Mucosa of rectum (tissue), 2 donors: ENCODE results near the gene NRXN2.
"Not testable (repeated sequence)": the region's sequence is repeated elsewhere in the genome, so short reads cannot be mapped to it uniquely, and the experiment has no call there.

Experiments used
- H3K27ac ChIP-seq, 2 donors: one replicate each; pipeline ENCODE4 v1.7.0; 2013; ENCODE audit warnings: inconsistent platforms in 2 of 2, low read depth in 2 of 2, low read length in 2 of 2
- H3K27me3 ChIP-seq, 2 donors: one replicate each; pipeline ENCODE4 v1.7.0; 2013; ENCODE audit warnings: low read length in 2 of 2; ENCODE audit not compliant: control insufficient read depth in 2 of 2, insufficient read depth in 2 of 2
- H3K36me3 ChIP-seq, 2 donors: one replicate each; pipeline ENCODE4 v1.7.0; 2013; ENCODE audit warnings: low read length in 2 of 2; ENCODE audit not compliant: control insufficient read depth in 2 of 2, insufficient read depth in 2 of 2
- H3K4me1 ChIP-seq, 2 donors: one replicate each; pipeline ENCODE4 v1.7.0; 2013; ENCODE audit warnings: low read length in 2 of 2, mild to moderate bottlenecking in 1 of 2; ENCODE audit not compliant: control insufficient read depth in 2 of 2, insufficient read depth in 2 of 2
- H3K4me3 ChIP-seq, 2 donors: one replicate each; pipeline ENCODE4 v1.7.0; 2013; ENCODE audit warnings: low read length in 2 of 2
- H3K9ac ChIP-seq, 2 donors: one replicate each; pipeline ENCODE4 v1.7.0; 2013; ENCODE audit warnings: low read length in 2 of 2, low read depth in 1 of 2, mild to moderate bottlenecking in 1 of 2
- H3K9me3 ChIP-seq, 2 donors: one replicate each; pipeline ENCODE4 v1.7.0; 2013; ENCODE audit warnings: low read length in 2 of 2; ENCODE audit not compliant: control insufficient read depth in 2 of 2
- donor health status: healthy.
- donor health status: Normal muscosa, but diverticular disease.

NRXN2 gene

DNA sequence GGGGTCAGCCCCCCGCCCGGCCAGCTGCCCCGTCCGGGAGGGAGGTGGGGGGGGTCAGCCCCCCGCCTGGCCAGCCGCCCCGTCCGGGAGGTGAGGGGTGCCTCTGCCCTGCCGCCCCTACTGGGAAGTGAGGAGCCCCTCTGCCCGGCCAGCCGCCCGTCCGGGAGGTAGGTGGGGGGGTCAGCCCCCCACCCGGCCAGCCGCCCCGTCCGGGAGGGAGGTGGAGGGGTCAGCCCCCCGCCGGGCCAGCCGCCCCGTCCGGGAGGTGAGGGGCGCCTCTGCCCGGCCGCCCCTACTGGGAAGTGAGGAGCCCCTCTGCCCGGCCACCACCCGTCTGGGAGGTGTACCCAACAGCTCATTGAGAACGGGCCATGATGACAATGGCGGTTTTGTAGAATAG lies 21.0 kb downstream of the NRXN2 start:
- H3K27ac ChIP-seq, H3K9me3 ChIP-seq, H3K9ac ChIP-seq, H3K36me3 ChIP-seq, H3K4me3 ChIP-seq, H3K4me1 ChIP-seq: not testable (repeated sequence)
- peaks cover 15 to 24% of the 10 kb centered on the region in 2 donors for H3K27me3 ChIP-seq

DNA sequence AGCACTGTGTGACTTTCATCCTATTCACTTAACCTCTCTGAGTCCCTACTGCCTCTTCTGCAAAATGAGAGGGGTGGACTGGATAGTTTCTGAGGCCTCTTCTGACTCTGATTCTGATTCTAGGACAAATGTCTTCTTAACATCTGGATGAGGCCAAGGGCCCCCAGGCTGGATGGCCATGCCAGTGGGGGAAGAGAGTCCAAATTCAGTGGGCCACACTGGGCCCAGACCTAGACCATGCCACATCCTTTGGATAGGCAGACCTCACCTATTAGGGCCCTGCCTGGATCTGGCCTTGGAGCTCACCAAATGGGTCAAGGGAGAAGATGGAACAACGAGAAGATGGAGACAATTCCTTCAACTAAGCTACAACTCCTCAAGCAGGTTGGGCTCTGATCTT lies 24.6 kb downstream of the NRXN2 start:
- Histone ChIP-seq H3K27ac (no peak overlapping the region), H3K27me3 (peaks cover 9 to 14% of the 10 kb centered on the region in 2 donors), H3K4me1 (no peaks in the 10 kb centered on the region), H3K4me3 (no peak overlapping the region), H3K9ac (no peak overlapping the region), H3K36me3 (no peaks in the 10 kb centered on the region), H3K9me3 (no peaks in the 10 kb centered on the region)

DNA sequence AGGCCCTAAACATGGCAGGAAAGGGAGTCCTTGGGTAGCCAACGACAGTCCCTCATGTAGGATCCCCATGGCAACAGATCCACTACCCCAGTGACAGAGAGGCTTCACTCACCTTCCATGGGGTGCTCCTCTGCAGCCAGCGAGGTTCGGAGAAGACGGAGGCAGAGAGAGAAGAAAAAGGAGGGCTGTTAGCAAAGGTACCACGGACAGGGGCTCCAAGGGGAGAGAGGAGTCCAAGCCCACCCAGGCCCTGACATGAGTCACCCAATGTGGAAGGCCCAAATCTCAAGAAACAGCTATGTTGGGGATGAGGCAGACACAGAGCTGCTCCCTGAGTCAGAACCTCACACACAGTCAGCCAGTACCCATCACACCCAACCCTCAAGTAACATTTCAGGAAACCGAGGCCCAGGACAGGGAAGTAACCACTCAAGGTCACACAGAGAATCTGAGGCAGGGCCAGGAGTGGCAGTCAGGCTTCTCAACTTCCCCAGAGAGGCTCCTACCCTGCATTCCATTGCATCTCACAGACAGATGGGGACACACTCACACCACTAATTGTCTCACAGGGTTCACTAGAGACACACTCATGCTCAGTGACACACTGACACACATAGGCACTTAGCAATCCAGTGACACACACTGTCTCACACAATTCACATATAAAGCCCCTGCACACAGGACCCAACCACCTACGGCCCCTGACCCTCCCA lies 25.2 kb downstream of the NRXN2 start:
- H3K4me3 ChIP-seq, result no peak overlapping the region
- H3K9me3 ChIP-seq, result no peaks in the 10 kb centered on the region
- H3K4me1 ChIP-seq, result no peaks in the 10 kb centered on the region
- peaks cover 7 to 11% of the 10 kb centered on the region in 2 donors for H3K27me3 ChIP-seq
- H3K27ac ChIP-seq, result no peak overlapping the region
- no peaks in the 10 kb centered on the region for H3K36me3 ChIP-seq
- no peak overlapping the region for H3K9ac ChIP-seq

DNA sequence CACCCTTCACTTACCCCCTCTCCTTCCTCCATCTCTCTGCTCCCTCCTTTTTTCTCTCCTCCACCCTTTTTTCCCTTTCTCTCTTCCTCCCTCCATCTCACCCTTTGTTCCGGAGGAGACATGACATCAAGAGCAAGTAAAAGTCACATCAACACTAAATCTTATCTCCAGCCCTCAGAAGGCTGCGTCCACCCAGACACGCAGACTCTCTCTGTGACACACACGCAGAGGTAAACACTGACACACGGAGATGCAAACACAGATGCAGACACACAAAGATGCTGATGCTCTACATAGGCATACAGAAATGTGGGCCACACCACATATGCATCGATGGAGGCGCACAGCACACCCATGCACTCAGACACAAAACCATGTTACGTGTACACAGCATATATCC lies 27.0 kb downstream of the NRXN2 start:
- Histone ChIP-seq H3K36me3 (no peaks in the 10 kb centered on the region), H3K27ac (no peak overlapping the region), H3K27me3 (peaks cover 11 to 16% of the 10 kb centered on the region in 2 donors), H3K4me1 (no peaks in the 10 kb centered on the region), H3K9me3 (no peaks in the 10 kb centered on the region), H3K9ac (no peak overlapping the region), H3K4me3 (no peak overlapping the region)

DNA sequence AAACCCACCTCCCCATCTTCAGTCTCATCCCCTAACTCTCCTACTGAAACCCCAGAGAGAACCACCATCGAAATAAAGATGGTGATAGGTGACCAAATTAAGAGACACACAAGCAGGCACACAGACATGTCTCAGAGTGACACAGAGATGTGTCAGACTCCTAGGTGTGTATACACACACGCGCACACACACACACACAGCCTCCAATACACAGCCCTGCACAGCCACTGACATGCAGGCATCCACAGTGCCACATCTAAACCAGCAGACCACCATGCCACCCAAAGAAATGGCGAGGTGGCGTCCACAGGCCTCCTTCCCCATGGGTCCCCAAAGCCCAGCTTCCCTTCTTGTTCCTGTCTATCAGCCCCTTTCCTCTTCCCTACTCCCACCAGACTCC lies 27.4 kb downstream of the NRXN2 start:
- Histone ChIP-seq H3K27ac (no peak overlapping the region), H3K27me3 (peaks cover 11 to 16% of the 10 kb centered on the region in 2 donors), H3K9me3 (no peaks in the 10 kb centered on the region), H3K4me3 (no peak overlapping the region), H3K4me1 (no peaks in the 10 kb centered on the region), H3K9ac (no peak overlapping the region), H3K36me3 (no peaks in the 10 kb centered on the region)

DNA sequence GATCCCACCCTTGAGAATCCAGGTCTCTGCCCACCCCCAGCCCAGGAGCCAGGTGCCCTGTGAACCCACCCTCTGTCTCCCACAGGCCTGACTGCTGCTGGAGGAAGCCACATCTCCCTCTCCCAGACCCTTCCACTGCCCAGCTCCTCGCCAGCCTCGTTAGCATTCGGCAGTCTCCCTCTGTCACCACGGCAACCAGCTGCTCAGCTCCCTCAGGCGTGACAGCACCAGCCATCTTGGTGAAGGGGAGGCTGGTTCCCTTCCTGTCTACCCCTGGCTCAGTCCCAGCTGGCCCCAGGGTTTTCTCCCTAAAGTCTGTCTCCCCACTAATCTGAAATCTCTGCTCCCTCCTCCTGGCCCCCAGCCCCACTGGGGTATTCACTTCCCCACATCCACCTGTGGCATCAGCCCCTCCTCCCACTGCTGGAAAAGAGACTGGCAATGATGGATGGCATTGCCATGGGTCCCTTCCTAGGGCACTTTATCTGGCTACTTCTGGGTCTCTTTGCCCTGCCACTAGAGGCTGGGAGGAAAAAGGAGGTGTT lies 28.1 kb downstream of the NRXN2 start:
- Histone ChIP-seq H3K27me3 (peaks cover 8 to 16% of the 10 kb centered on the region in 2 donors), H3K4me3 (no peak overlapping the region), H3K9ac (no peak overlapping the region), H3K36me3 (no peaks in the 10 kb centered on the region), H3K4me1 (no peaks in the 10 kb centered on the region), H3K27ac (no peak overlapping the region), H3K9me3 (no peaks in the 10 kb centered on the region)

DNA sequence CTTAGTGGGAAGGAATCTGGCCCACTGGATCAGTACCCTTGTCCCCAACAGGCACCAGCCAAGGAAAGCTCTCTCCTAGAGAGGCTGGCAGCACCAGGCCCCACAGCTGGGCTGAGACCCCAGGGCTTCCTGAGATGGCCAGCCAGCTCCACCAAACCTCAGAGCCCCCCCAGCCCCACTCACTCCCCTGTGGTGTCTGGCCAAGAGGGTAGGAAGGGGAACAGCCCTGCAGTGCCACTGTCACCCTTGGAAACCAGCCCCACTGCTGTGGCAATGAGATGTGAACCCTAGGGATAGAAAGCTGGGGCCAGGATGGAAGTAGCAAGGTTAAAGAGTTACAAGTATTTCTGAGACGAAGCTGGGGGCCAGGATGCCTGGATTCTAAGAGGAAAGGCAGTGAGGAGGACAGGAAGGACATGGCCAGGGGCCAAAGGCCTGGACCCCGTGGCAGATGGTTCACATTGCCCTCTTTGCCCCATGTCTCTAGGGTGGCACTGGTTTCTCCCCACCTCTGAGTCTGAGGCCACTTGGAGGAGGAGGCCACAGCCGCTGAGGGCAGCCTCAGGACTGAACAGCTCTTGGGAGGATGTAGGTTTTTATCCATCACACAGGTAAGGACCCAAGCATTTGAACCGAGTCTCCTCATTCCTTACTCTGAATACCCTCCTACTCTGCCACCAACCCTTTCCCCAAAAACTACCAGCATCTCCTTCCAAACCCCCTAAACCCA lies 28.8 kb downstream of the NRXN2 start:
- H3K4me3 ChIP-seq, result no peak overlapping the region
- H3K36me3 ChIP-seq, result no peaks in the 10 kb centered on the region
- H3K9ac ChIP-seq, result no peak overlapping the region
- H3K4me1 ChIP-seq, result no peaks in the 10 kb centered on the region
- peaks cover 8 to 16% of the 10 kb centered on the region in 2 donors for H3K27me3 ChIP-seq
- H3K27ac ChIP-seq, result no peak overlapping the region
- no peaks in the 10 kb centered on the region for H3K9me3 ChIP-seq

DNA sequence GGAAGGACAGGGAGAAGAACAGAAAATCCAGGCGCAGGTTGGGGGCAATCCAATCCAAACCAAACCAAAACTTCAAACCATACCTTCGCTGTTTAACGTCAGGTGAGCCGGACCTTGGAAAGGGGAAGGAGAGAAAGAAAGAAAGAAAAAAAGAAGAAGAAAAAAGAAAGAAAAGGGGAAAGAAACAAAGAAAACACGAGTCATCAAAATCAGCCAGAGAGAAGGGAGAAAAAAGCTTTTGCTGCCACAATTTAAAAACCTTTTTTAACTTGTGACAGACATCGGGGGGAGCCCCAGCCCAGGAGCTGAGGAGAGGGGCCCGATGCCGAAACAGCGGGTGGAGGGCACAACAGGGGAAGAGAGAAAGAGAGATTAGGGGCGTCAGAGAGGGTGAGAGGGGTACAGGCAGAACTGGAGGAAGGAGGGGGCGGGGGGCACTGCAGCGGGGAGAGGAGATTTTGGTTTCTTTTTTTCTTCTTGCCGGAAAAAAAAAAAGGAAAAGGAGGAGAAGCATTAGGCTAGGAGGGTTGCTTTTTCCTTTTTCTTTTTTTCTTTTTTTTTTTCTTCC lies 30.1 kb downstream of the NRXN2 start:
- Histone ChIP-seq H3K27ac (no peak overlapping the region), H3K4me3 (no peak overlapping the region), H3K9me3 (no peaks in the 10 kb centered on the region), H3K9ac (no peak overlapping the region), H3K4me1 (peaks cover 3 to 5% of the 10 kb centered on the region in 2 donors), H3K36me3 (no peaks in the 10 kb centered on the region), H3K27me3 (peaks cover 5 to 16% of the 10 kb centered on the region in 2 donors)

DNA sequence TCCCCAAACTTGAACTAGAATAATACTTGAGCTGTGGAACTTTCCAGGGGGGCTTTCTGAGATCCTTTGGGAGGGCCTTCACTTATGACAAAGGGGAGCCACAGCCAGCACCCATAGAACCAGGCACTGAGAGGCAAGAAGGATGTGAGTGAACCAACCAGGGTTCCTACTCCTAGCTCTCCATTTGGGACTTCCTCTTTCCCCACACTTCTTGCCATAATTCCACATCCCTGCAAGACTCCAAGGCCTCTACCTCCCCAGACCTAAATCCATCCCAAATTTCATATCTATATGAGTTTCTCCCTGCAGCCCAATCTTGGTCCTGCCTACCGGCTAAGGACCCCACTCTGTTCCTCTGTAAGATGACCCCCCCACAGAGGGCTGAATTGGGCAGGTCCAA lies 31.5 kb downstream of the NRXN2 start:
- Histone ChIP-seq H3K27me3 (peaks cover 4 to 16% of the 10 kb centered on the region in 2 donors), H3K9me3 (no peaks in the 10 kb centered on the region), H3K27ac (no peak overlapping the region), H3K9ac (no peak overlapping the region), H3K4me3 (no peak overlapping the region), H3K36me3 (no peaks in the 10 kb centered on the region), H3K4me1 (peaks cover 3 to 5% of the 10 kb centered on the region in 2 donors)

DNA sequence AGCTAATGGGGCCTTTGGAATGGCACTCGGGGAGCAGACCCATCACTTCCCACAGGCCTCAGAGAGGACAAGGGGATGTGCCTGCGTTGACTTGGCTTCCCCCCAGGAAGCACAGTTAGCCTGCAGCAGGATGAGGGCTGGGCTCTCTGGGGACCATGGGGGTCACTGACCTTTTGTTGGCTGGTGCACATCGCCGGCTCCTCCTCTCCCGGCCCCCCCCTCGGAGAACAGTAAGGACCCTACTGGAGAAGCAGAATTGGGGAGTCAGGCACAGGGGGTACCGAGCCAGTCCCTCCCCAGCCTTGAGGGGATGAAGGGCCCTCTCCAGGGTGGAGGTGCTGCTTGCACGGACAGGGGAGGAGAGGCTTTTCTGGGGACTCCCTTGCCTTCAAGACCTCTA lies 32.8 kb downstream of the NRXN2 start:
- Histone ChIP-seq H3K4me1 (peaks cover 3 to 5% of the 10 kb centered on the region in 2 donors), H3K36me3 (no peaks in the 10 kb centered on the region), H3K27me3 (peaks cover 2 to 16% of the 10 kb centered on the region in 2 donors)

More for the DNA sequence above, 32.8 kb downstream of the NRXN2 start:
- no peak overlapping the region for H3K4me3 ChIP-seq
- no peaks in the 10 kb centered on the region for H3K9me3 ChIP-seq
- no peak overlapping the region for H3K9ac ChIP-seq
- no peak overlapping the region for H3K27ac ChIP-seq
